HG03025 (cell line): ENCODE results near the gene CNTNAP2.

Experiments
- ATAC-seq: cut with Tn5 transposase; IDR thresholded peaks from one replicate; pipeline ENCODE4 v1.9.1; 2021; ENCODE audit warnings: mild to moderate bottlenecking, moderate library complexity; ENCODE audit not compliant: unreplicated experiment, low FRiP score

The CNTNAP2 gene

DNA sequence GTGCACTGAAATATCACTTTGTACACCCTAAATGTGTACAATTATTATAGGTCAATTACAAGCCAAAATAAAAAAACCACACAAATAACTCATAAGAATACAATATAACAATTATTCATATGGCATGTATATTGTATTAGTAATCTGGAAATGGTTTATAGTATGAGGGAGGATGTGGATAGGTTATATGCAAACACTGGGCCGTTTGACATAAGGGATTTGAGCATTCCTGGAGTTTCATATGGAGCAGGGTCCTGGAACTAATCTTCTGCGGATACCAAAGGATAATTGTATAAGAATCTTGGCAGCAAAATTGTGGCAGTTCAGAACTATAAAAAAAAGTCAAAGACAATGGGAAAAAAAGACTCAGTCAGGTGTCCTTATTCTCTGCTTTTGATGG is 619.4 kb downstream of the CNTNAP2 start:
- no peak for ATAC-seq

DNA sequence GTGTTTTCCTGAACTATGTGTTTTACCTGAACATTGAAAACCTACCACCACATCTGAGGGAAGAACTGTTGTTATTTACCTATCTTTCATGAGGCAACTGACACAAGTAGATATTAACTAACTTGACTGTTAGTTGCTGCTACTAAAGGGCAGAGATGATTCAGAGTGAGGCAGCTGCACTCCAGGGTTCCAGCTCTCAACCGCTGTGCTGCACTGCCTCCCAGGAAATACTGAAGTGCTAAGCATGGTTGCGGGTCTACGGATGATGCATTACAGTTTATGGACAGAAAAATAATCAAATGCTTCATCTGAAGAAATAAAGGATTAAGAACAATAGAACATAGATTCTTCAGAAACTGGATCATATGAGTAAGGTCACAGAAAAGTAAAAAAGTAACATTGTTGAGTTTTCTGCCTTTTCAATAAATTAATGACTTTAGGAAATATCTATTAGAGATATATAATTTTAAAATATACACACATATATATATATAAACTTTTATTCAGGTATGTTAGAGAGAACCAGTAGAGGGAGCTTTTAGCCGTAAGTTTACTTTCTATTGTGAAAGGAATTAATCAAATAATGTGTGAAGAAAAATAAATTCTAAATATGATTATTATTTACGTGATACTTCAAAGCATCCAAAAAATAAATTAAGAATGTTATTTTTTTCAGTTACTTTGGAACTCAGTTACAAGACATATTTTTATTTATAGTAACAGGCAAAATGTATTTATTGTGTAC is 620.0 kb downstream of the CNTNAP2 start:
- ATAC-seq, result no peak

DNA sequence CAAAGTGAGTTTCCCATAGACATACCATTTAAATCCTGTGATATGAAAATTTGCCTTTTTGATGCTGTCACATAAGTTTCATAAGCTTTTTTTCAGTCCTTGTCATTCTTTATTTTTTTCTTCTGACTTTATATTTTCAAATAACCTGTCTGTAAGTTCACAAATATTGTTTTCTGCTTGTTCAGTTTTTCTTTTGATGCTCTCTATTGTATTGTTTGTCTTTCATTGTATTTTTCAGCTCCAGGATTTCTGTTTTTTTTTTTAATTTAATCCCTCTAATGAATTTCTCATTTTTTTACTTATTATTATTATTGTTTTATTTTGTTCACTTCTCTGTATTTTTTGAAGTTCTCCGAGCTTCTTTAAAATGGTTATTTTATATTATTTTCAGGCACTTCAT is 623.4 kb downstream of the CNTNAP2 start:
- no peak for ATAC-seq

GRCh38 chr7:146741911-146742310 is 625.3 kb downstream of the CNTNAP2 start:
- ATAC-seq, result no peak

GRCh38 chr7:146754385-146754784 is 637.8 kb downstream of the CNTNAP2 start:
- no peak for ATAC-seq

DNA sequence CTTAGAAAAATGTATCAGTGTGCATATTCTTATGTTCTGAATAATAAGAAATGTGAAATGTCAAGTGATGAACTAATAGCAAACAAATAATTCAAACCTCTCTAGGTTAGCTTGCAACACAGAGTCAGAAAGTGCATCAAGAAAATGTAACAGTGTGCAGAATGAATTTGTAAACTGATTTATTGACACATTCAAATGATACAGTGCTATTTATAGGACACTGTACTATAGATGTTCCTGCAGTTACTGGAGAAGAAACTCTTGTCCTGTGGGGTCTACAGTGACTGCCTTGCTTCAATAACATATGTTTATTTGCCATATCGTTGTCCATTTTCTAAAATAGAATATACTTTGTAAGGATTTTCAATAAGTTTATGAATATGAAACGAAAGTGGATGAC is 639.0 kb downstream of the CNTNAP2 start:
- ATAC-seq, result no peak

DNA sequence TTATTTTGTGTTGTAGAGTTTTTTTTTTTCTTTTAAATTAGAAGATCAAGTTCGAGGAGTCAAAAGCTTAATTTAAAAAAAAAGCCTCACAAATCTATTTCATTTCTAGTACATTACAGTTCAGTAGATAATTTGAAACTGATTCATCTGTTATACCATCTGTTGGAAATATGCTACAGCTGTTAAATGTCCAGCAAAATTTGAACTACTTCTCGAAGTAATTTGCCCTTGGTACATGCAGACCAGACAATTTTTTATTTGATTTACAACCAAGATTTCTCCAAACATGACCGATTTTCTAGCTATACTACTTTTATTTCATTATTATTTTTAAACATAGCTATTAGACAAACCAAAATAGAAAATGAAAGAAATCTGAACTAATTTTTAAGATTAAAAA is 647.9 kb downstream of the CNTNAP2 start:
- ATAC-seq, result no peak

GRCh38 chr7:146768957-146769356 is 652.4 kb downstream of the CNTNAP2 start:
- no peak for ATAC-seq

DNA sequence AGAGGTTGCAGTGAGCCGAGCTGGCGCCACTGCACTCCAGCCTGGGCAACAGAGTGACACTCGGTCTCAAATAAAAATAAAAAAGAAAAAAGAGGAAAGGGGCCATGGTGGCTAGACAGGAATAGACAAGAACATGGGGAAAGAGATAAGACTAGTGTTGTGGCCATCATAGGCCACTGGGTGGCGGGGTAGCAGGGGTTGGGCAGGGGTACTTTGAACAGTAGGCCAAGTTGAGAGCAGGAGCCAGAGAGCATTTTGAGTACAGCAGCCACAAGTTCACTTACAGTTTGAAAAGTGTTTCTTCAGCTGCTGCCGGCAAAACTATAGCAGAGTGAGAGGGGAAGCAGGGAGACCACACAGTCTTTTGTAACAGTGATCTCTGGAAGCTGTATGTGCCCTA is 656.0 kb downstream of the CNTNAP2 start:
- no peak for ATAC-seq

- ATAC-seq, result no peak
Observed at GRCh38 chr7:146773506-146773905, 656.9 kb downstream of the CNTNAP2 start.

DNA sequence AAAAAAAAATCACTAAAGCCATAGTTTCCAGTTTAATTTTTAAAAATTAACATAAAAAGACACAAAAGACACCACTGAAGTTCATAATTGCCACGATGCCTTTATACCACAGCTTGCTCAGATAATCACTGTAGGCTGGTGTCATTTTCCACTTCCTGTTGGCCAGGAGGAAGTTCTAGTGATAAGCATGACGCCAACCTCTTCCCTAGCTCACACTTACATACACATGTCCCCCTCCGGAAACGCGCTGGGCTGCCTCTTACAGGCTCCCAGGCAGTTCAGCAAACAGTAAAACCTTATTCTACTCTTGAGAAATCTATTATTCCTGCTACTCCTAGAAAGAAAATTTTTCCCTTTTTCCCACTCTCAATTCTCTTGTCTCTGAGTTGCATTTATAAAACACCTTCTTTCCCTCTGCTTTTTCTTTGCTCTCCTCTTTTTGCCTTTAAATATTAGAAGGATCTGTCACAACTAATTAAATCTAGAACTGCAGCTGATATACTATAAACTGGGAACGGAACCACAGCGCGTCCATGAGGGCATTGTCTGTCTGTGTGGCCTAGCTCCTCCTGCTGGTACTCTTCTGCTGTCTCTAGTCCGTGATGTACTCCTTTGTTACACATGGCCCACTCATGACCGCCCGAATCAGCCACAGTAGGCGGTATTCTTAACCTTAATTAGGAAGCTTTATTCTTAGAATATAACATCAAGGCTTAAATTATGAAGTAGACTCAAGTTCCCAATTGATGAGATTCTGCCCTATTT is 664.9 kb downstream of the CNTNAP2 start:
- ATAC-seq, result no peak

- ATAC-seq, result no peak
Observed at GRCh38 chr7:146787266-146787665, 670.7 kb downstream of the CNTNAP2 start.

GRCh38 chr7:146788008-146788407 is 671.4 kb downstream of the CNTNAP2 start:
- no peak for ATAC-seq

GRCh38 chr7:146791344-146792285 is 675.0 kb downstream of the CNTNAP2 start:
- ATAC-seq, result no peak

GRCh38 chr7:146804620-146805019 is 688.0 kb downstream of the CNTNAP2 start:
- ATAC-seq, result no peak

DNA sequence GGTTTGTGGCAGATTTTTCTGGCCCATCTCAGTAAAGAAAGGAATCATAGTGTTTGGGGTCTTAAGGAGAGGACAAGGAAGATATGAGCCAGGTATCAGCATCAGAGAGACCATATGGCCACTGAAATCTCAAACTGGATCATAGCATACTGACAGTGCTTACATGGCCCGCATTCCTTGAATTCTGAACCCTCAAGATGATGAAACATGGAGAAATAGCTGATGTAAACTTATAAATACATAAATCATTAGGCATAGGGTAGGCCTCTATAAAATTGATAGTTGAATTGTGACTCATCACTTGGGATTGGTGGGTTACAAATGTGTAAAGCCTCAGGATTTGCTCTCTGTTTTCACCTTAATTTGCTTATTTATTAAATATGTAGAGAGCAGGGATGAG is 688.5 kb downstream of the CNTNAP2 start:
- no peak for ATAC-seq

- ATAC-seq, result no peak
Observed at GRCh38 chr7:146826329-146826728, 709.7 kb downstream of the CNTNAP2 start.

- ATAC-seq, result no peak
Observed at GRCh38 chr7:146830686-146831085, 714.1 kb downstream of the CNTNAP2 start.

DNA sequence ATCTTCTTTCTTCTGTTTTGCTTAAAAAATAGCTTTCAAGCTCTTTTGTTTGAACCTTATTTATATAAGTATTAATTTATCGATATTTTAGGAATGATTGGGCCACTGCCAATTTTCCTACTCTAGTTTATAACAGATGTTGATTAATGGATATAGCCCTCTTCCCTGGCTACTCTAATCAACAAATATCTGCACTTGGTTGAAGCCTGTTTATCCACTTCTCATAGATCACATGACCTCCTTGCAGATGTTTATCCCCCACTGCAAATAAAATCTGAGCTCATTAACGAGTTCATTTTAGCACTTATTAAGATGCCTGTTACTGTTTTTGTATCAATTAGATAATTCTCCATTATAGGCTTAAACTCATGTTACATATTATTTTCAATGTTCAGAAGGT is 715.3 kb downstream of the CNTNAP2 start:
- ATAC-seq, result no peak

- ATAC-seq, result no peak
Observed at GRCh38 chr7:146844405-146844804, 727.8 kb downstream of the CNTNAP2 start.

GRCh38 chr7:146858690-146859089 is 742.1 kb downstream of the CNTNAP2 start:
- ATAC-seq, result no peak
